SK-N-MC (cell line): Measurements from ENCODE around the gene USP9X.

Source experiments
- EZH2 ChIP-seq: fragments of 200-600 bp; sonication (generic); IDR thresholded peaks from one replicate; pipeline ENCODE4 v1.6.1; 2017; ENCODE audit warnings: antibody characterized with exemption
- POLR2AphosphoS5 ChIP-seq: IDR thresholded peaks from 2 replicates; pipeline ENCODE4 v1.6.1; 2012; ENCODE audit warnings: mild to moderate bottlenecking, low read depth, low read length, borderline replicate concordance

DNA sequence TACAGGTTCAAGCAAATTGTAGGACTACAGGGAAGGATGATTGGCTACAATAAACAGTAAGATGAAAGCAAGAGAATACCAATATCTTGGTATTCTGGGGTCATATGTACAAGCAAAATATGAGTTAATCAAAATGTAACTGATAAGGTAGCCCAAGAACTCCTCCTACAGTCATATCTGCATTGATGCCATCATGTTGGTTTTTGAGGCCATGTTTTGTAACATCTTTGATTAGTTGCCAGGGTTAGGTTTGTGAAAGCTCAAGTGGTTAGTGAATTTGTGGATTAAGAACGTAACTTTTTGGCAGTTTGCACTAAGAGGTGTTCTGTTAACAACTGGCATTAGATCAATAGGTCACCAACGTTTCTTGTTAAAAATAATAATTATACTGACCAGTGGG, 59.6 kb downstream of the USP9X start:
- TF ChIP-seq POLR2AphosphoS5, result no peak
- TF ChIP-seq EZH2, result no peak
